ENCODE data around the gene DLK2. TPM values are rescaled to one million over a fixed set of nuclear protein-coding genes. Genes with fewer than 3 reads are reported as not detected.

Gene DLK2
- total RNA-seq, 1 experiment from 2014 or later: 1.6 TPM

GRCh38 chr6:43428874-43429273, 26.5 kb downstream of the DLK2 start:
- intact Hi-C loops (cut with micrococcal nuclease): no loop called here
- H3K36me3 ChIP-seq (ENCODE audit: control insufficient read depth in 1 of 2, insufficient read depth in 2 of 2, low read length in 2 of 2): no peaks in the 10 kb centered on the region
- no TSS peak for BruUV-seq (replicated peaks)
- POLR2A ChIA-PET: no interaction called here
- DNase-seq (ENCODE audit: low read depth, low spot score): no peak
- no peaks in the 10 kb centered on the region for H4K20me1 ChIP-seq (ENCODE audit: insufficient read depth)
- H3K9me2 ChIP-seq (ENCODE audit: insufficient read depth): no peaks in the 10 kb centered on the region
- peaks cover 7 to 12% of the 10 kb centered on the region in 2 experiments for H3K4me1 ChIP-seq (ENCODE audit: control insufficient read depth in 1 of 2, insufficient read depth in 2 of 2, low read length in 2 of 2)
- TF ChIP-seq ZBTB33 (IDR thresholded peaks at IDR 0.05; ENCODE audit: extremely low read depth, insufficient replicate concordance, low read length) (no peak), SP1 (IDR thresholded peaks at IDR 0.05; ENCODE audit: low read depth) (no peak), ATF3 (IDR thresholded peaks at IDR 0.05) (no peak), CBX3 (IDR thresholded peaks at IDR 0.05; ENCODE audit: low read depth) (no peak), TCF7L2 (IDR thresholded peaks at IDR 0.05; ENCODE audit: borderline replicate concordance, extremely low read depth, insufficient read depth, insufficient read length) (no peak), MAX (IDR thresholded peaks at IDR 0.05) (no peak), ZNF274 (IDR thresholded peaks at IDR 0.05; ENCODE audit: low read depth, low read length) (no peak), YY1 (IDR thresholded peaks at IDR 0.05; ENCODE audit: extremely low read depth, insufficient replicate concordance, low read depth, low read length) (no peak), EGR1 (IDR thresholded peaks at IDR 0.05; ENCODE audit: low read depth) (no peak), ZFX (IDR thresholded peaks at IDR 0.05) (no peak), JUND (IDR thresholded peaks at IDR 0.05) (no peak), RAD21 (IDR thresholded peaks at IDR 0.05; ENCODE audit: low read depth) (no peak), POLR2AphosphoS5 (IDR thresholded peaks at IDR 0.05; ENCODE audit: low read depth, low read length) (no peak)
- H3K9me3 ChIP-seq (ENCODE audit: control insufficient read depth in 1 of 2, insufficient read depth in 1 of 2, low read depth in 1 of 2, low read length in 2 of 2): no peaks in the 10 kb centered on the region
- RAD21 ChIA-PET (ENCODE audit: low non-redundant PET in 1 of 2, low total read pairs in 2 of 2, uncharacterized antibody in 2 of 2, unreplicated experiment in 2 of 2): no interaction called here
- H3K27ac ChIP-seq (ENCODE audit: low read depth, low read length): no peak overlapping the region
- no peak for ATAC-seq
- peak overlapping the region; percentile 88 to 96 for H3K4me3 ChIP-seq (replicated peaks in 1 of 2; ENCODE audit: low read depth in 1 of 2, low read length in 2 of 2)
- CTCF ChIA-PET: no interaction called here
- no peak overlapping the region for H2AFZ ChIP-seq (ENCODE audit: low read depth, low read length, poor library complexity, severe bottlenecking)
- H3K79me2 ChIP-seq (ENCODE audit: insufficient read depth, low read length): peaks cover 12% of the 10 kb centered on the region
- H3K4me2 ChIP-seq (ENCODE audit: low read length): peak overlapping the region; percentile 63
- H3K9ac ChIP-seq (ENCODE audit: low read length): peak overlapping the region; percentile 84
- no peaks in the 10 kb centered on the region for H3K27me3 ChIP-seq (ENCODE audit: insufficient read depth, low read length)

Measured in HCT116 (cell line).